Ovary (tissue), 9 donors: ENCODE measurements around the gene NR2F1-AS1. TPM values are rescaled to one million over a fixed set of nuclear protein-coding genes. Genes with fewer than 3 reads are reported as not detected.
"Not testable (repeated sequence)": the region's sequence is repeated elsewhere in the genome, so short reads cannot be mapped to it uniquely, and the experiment has no call there.

Experiments
- DNase-seq, 5 donors: peaks; one replicate each; pipeline ENCODE4 v3.0.0-alpha.2; 2019 to 2020
- H3K27ac ChIP-seq, 2 donors: fragments of 200-600 bp; one replicate each; pipeline versions ENCODE4 v1.5.1 to v1.8.0; 2019 to 2022
- H3K27me3 ChIP-seq: fragments of 200-600 bp; one replicate; pipeline ENCODE4 v1.8.0; 2022
- H3K36me3 ChIP-seq: fragments of 200-600 bp; sonication (generic); one replicate; pipeline ENCODE4 v1.5.1; 2019
- H3K4me1 ChIP-seq: one replicate; pipeline ENCODE4 v1.8.1; 2013; ENCODE audit warnings: mild to moderate bottlenecking, moderate library complexity; ENCODE audit not compliant: insufficient read depth
- H3K4me3 ChIP-seq: fragments of 200-600 bp; sonication (generic); one replicate; pipeline ENCODE4 v1.5.1; 2017
- H3K9me3 ChIP-seq, 2 donors: fragments of 200-600 bp in 1 of 2; sonication (generic) in 1 of 2; one replicate each; pipeline versions ENCODE4 v1.5.1 to v1.8.1; 2013 to 2019; ENCODE audit warnings: mild to moderate bottlenecking in 1 of 2, moderate library complexity in 1 of 2
- EP300 ChIP-seq: sonication (generic); formaldehyde crosslinking; IDR thresholded peaks from one replicate; pipeline ENCODE4 v1.6.1; 2017; ENCODE audit warnings: antibody characterized with exemption
- POLR2A ChIP-seq: fragments of 450-650 bp; IDR thresholded peaks from one replicate; pipeline ENCODE4 v1.6.1; 2017; ENCODE audit warnings: antibody characterized with exemption, mild to moderate bottlenecking, moderate library complexity
- WGBS, 3 donors: extraction: QIAGEN DNeasy Blood & Tissue Kit in 1 of 3; methylation state at CpG; one replicate each; pipeline versions ENCODE4 v1.1.5 to v1.1.7; 2013 to 2017; 5-methylcytosine and 5-hydroxymethylcytosine counted together
- intact Hi-C, 4 donors: fragments of 100-400 bp; cut with DNase I; formaldehyde crosslinking; loops; one replicate each; pipeline versions ENCODE4 v1.11.0 to v1.15.1; 2022 to 2023
- polyA plus RNA-seq, 2 donors: library from polyadenylated mRNA; stranded (reverse); fragments of 200-250 nt in 1 of 2; fragments of 350-450 nt in 1 of 2; fragmentation: Illumina TruSeq in 1 of 2; extraction: RNeasy Lipid Tissue Mini Kit (QIAGEN cat#74804) in 1 of 2; gene quantifications; one replicate each; pipeline ENCODE4 v1.2.3, GENCODE V29; 2013 to 2014
- total RNA-seq, 7 donors: library from RNA; depleted of rRNA in 2 of 7; stranded (reverse); fragments of >200 nt in 2 of 7; fragmentation: NEBNext Ultra II Directional in 3 of 7; extraction: Animal tissue kit (Norgen Biotek cat#: 25700) in 3 of 7; gene quantifications; one replicate each; pipeline versions ENCODE4 v1.1.0 to v1.2.4, GENCODE V29; 2016 to 2023
- TF ChIP-seq, protein P1 (sequence below), 3 donors: fragments of 450-650 bp in 2 of 3; fragments of 200-600 bp in 1 of 3; IDR thresholded peaks; one replicate each; pipeline versions ENCODE4 v1.5.1 to v1.8.0; 2016 to 2022; ENCODE audit warnings: antibody characterized with exemption in 3 of 3, mild to moderate bottlenecking in 1 of 3
- donor health status: DM: no; HTN: no; CAD: no; lungs with moderate emphysema.
- donor health status: DM: no; HTN: no; CAD: no.
- donor health status: Bipolar disorder and iron deficiency.
- donor health status: DM: yes; HTN: yes; CAD: no.
- donor health status: DM: no; HTN: no; CAD: no.
- donor health status: DM: yes; HTN: yes; CAD: no.

NR2F1-AS1 gene
- total and polyA plus RNA-seq, 9 donors: 20.7 to 45.7 (median 25.0) TPM

DNA sequence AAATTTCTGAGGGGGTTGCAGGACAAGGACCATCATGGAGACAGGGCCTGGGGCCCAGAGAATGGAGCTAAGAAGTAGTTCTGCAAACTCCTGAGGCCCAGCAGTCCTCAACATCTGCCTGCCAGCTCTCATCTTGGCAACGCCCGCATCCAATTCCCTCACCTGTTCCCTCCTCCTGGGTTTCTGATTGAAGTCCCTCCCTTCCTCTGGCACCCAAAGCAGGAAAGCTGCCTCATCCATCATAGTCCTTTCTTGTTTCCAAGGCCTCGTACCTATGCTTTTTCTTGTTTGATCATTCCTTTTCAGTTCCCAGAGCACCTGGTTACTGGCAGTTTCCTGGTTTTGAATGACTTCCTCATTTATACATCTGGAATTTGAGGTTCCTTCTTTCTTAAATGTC lies 181.3 kb downstream of the NR2F1-AS1 start:
- Histone ChIP-seq H3K4me3 (no peak overlapping the region), H3K27me3 (no peaks in the 10 kb centered on the region), H3K9me3 (no peaks in the 10 kb centered on the region), H3K27ac (no peak overlapping the region), H3K36me3 (no peaks in the 10 kb centered on the region), H3K4me1 (no peaks in the 10 kb centered on the region)
- 64 to 82% (median 67%) methylated on average over 3 of the region's 3 CpGs for WGBS, 3 donors
- intact Hi-C loops: no loop called here
- TF ChIP-seq POLR2A (no peak), EP300 (no peak)
- TF ChIP-seq, protein P1, sequence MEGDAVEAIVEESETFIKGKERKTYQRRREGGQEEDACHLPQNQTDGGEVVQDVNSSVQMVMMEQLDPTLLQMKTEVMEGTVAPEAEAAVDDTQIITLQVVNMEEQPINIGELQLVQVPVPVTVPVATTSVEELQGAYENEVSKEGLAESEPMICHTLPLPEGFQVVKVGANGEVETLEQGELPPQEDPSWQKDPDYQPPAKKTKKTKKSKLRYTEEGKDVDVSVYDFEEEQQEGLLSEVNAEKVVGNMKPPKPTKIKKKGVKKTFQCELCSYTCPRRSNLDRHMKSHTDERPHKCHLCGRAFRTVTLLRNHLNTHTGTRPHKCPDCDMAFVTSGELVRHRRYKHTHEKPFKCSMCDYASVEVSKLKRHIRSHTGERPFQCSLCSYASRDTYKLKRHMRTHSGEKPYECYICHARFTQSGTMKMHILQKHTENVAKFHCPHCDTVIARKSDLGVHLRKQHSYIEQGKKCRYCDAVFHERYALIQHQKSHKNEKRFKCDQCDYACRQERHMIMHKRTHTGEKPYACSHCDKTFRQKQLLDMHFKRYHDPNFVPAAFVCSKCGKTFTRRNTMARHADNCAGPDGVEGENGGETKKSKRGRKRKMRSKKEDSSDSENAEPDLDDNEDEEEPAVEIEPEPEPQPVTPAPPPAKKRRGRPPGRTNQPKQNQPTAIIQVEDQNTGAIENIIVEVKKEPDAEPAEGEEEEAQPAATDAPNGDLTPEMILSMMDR (IDR thresholded peaks at IDR 0.05): no peak
- no peak for DNase-seq

DNA sequence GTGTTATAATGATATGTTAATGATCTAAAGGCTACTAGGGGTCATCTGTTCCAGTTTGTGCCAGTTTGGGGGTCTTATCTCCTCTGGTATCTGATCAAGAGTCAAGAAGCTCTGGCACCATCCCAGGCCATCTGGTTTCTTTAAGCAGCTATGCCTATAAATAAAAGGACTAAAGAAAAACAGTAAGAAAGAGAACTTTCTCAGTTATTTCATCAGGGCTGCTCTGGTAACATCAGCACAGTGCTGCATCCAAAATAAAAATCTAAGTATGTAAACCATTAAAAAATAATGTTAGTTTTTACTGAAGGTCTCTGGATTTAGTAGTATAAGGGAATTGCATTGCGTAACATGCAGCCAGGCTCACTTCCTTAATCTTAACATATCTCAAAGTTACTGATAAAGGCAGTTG lies 185.0 kb downstream of the NR2F1-AS1 start:
- Histone ChIP-seq H3K9me3 (no peaks in the 10 kb centered on the region), H3K27me3 (no peaks in the 10 kb centered on the region), H3K27ac (no peak overlapping the region), H3K4me3 (no peak overlapping the region), H3K4me1 (no peaks in the 10 kb centered on the region), H3K36me3 (no peaks in the 10 kb centered on the region)
- intact Hi-C loops: no loop called here
- 58 to 67% (median 64%) methylated on average over 1 of the region's 1 CpG for WGBS, 3 donors
- DNase-seq: no peak
- no peak for TF ChIP-seq EP300
- TF ChIP-seq, protein P1 (IDR thresholded peaks at IDR 0.05): no peak
- TF ChIP-seq POLR2A: no peak

DNA sequence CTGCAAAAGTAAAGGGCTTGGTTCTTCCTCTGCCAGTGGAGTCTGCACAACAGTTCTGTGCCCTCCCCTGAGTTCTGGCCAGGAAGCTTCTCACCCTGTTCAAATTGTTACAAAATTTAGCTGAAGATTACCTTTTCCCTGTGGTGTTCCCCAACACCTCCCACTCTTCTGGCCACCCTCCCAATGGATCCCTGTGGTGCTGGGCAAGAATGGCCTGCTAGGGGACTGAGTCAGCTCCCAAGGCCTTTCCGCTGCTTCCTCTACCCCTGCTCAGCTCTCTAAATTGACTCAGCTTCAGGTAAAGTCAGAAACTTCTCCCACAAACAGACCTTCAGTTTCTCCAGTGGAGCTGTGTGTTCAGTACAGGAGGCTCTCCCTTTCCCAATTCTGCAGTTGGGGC lies 186.0 kb downstream of the NR2F1-AS1 start:
- no peak for DNase-seq
- WGBS, 3 donors: 96 to 100% (median 100%) methylated on average over 1 of the region's 1 CpG
- TF ChIP-seq, protein P1 (IDR thresholded peaks at IDR 0.05): no peak
- TF ChIP-seq POLR2A (no peak), EP300 (no peak)

DNA sequence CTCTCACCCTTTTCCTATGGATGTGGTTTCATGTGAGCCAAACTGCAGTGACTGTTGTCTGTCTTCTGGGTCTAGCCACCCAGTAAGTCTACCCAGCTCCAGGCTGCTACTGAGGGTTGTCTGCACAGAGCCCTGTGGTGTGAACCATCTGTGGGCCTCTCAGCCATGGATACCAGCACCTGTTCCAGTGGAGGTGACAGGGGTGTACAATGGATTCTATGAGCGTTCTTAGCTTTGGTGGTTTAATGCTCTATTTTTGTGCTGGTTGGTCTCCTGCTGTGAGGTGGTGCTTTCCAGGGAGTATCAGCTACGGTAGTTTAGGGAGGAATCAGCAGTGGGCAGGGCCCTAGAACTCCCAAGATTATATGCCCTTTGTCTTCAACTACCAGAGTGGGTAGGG lies 186.7 kb downstream of the NR2F1-AS1 start:
- Histone ChIP-seq H3K27me3 (no peaks in the 10 kb centered on the region), H3K27ac (no peak overlapping the region), H3K4me1 (no peaks in the 10 kb centered on the region), H3K36me3 (no peaks in the 10 kb centered on the region), H3K4me3 (no peak overlapping the region), H3K9me3 (no peaks in the 10 kb centered on the region)
- intact Hi-C loops: no loop called here
- TF ChIP-seq EP300: no peak
- TF ChIP-seq, protein P1 (IDR thresholded peaks at IDR 0.05): no peak
- no peak for TF ChIP-seq POLR2A
- DNase-seq: no peak
- 92 to 96% (median 94%) methylated on average over 2 of the region's 2 CpGs for WGBS, 3 donors

More for the DNA sequence above, 186.0 kb downstream of the NR2F1-AS1 start:
- H3K27ac ChIP-seq: no peak overlapping the region
- H3K4me1 ChIP-seq: no peaks in the 10 kb centered on the region
- no peaks in the 10 kb centered on the region for H3K36me3 ChIP-seq
- no peaks in the 10 kb centered on the region for H3K27me3 ChIP-seq
- H3K4me3 ChIP-seq: no peak overlapping the region
- no peaks in the 10 kb centered on the region for H3K9me3 ChIP-seq
- intact Hi-C loops: no loop called here

DNA sequence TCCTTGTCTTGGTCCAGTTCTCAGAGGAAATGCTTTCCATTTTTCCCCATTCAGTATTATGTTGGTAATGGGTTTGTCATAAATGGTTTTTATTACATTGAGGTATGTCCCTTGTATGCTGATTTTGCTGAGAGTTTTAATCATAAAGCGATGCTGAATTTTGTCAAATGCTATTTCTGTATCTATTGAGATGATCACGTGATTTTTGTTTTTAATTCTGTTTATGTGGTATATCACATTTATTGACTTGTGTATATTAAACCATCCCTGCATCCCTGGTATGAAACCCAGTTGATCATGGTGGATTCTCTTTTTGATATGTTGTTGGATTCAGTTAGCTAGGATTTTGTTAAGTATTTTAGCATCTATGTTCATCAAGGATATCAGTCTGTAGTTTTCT lies 189.8 kb downstream of the NR2F1-AS1 start:
- WGBS, 3 donors: 93 to 99% (median 99%) methylated on average over 2 of the region's 2 CpGs
- H3K4me3 ChIP-seq, DNase-seq, H3K36me3 ChIP-seq, H3K27ac ChIP-seq, H3K27me3 ChIP-seq, H3K4me1 ChIP-seq, H3K9me3 ChIP-seq, intact Hi-C loops: not testable (repeated sequence)
